ENCODE data around the gene CANT1.

CANT1 gene

DNA sequence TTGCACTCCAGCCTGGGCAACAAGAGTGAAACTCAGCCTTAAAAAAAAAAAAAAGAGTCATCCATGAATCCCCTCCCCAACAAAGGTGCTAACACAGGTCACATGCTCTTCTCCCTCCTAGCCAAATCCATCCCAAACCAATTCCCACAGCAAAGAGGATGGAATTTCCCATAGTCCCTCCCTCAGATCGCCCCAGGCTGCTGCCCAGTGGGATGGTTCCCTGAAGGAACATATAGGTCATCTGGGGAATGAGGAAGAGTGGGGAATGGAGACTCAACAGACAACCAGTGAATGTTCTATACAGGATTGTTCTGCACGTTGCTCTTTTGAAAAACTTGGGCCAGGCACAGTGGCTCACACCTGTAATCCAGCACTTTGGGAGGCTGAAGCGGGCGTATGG is 48.0 kb downstream of the CANT1 start:
- TF ChIP-seq REST (IDR thresholded peaks at IDR 0.05; ENCODE audit: insufficient read depth in 1 of 2, low read depth in 2 of 2, low read length in 2 of 2) = no peak
- TF ChIP-seq SIN3A (IDR thresholded peaks at IDR 0.05; ENCODE audit: borderline replicate concordance, insufficient read depth, low read length) = no peak

- no peak for TF ChIP-seq FOXP2 (optimal IDR thresholded peaks at IDR 0.05; ENCODE audit: borderline replicate concordance, extremely low read depth, extremely low read length, insufficient read depth)
- no peak for TF ChIP-seq REST (IDR thresholded peaks at IDR 0.05; ENCODE audit: insufficient read depth in 1 of 2, low read depth in 2 of 2, low read length in 2 of 2)
- TF ChIP-seq SIN3A (IDR thresholded peaks at IDR 0.05; ENCODE audit: borderline replicate concordance, insufficient read depth, low read length) = no peak
- no peak for TF ChIP-seq POLR2AphosphoS5 (IDR thresholded peaks at IDR 0.05; ENCODE audit: low read depth, low read length)
- no peak for TF ChIP-seq TAF1 (IDR thresholded peaks at IDR 0.05; ENCODE audit: borderline replicate concordance, insufficient read depth, low read length)
Observed at GRCh38 chr17:78960928-78961327, 48.6 kb downstream of the CANT1 start.

- TF ChIP-seq FOXP2 (optimal IDR thresholded peaks at IDR 0.05; ENCODE audit: borderline replicate concordance, extremely low read depth, extremely low read length, insufficient read depth) = no peak
- no peak for TF ChIP-seq SIN3A (IDR thresholded peaks at IDR 0.05; ENCODE audit: borderline replicate concordance, insufficient read depth, low read length)
- no peak for TF ChIP-seq POLR2AphosphoS5 (IDR thresholded peaks at IDR 0.05; ENCODE audit: low read depth, low read length)
- no peak for TF ChIP-seq REST (IDR thresholded peaks at IDR 0.05; ENCODE audit: insufficient read depth in 1 of 2, low read depth in 2 of 2, low read length in 2 of 2)
- TF ChIP-seq TAF1 (IDR thresholded peaks at IDR 0.05; ENCODE audit: borderline replicate concordance, insufficient read depth, low read length) = no peak
Observed at GRCh38 chr17:78959803-78960202, 49.8 kb downstream of the CANT1 start.

DNA sequence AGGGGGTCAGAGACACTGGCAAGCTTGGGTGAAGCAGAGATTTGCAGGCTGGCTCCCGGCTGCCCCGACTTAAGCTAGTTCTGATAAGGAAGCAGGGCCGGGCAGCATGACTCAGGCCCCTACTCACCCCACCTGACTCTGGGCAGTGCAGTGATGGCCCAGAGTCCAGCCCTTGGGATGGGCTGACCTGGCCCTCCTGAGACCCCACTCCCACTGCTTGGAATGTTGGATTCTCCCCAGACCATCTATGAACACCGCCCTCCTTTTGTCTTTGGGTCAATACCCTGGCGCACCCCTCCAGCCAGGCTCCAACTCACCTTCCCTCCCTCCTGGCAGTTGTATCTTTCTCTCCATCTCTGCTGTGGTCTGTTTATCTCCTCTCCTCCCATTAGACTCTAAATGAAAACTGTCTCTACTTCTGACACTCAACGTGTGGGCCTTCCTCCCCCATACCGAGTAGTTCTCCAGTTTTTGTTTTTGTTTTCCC is 50.9 kb downstream of the CANT1 start:
- TF ChIP-seq SIN3A (IDR thresholded peaks at IDR 0.05; ENCODE audit: borderline replicate concordance, insufficient read depth, low read length) = no peak
- no peak for TF ChIP-seq REST (IDR thresholded peaks at IDR 0.05; ENCODE audit: insufficient read depth in 1 of 2, low read depth in 2 of 2, low read length in 2 of 2)
- no peak for TF ChIP-seq POLR2AphosphoS5 (IDR thresholded peaks at IDR 0.05; ENCODE audit: low read depth, low read length)
- TF ChIP-seq FOXP2 (optimal IDR thresholded peaks at IDR 0.05; ENCODE audit: borderline replicate concordance, extremely low read depth, extremely low read length, insufficient read depth) = no peak
- TF ChIP-seq TAF1 (IDR thresholded peaks at IDR 0.05; ENCODE audit: borderline replicate concordance, insufficient read depth, low read length) = no peak

DNA sequence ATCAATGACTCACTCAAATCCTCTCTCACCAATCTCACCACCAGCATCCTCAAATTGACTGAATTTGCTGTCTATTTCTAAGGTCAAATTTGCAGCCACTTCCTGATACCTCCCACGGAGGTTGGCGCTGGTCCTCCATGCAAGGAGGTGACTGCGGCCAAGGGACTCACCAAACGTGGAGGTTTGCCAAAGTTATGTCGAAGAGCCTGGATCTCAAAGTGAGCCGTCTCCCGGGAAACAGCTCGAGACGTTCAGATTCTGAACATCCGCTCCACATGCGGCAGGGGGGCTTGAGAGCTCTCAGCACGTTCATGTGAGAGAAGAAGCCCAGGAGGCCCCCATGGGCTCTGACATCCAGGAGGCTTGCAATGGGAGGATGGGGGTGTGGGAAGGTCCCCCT is 52.4 kb downstream of the CANT1 start:
- TF ChIP-seq TAF1 (IDR thresholded peaks at IDR 0.05; ENCODE audit: borderline replicate concordance, insufficient read depth, low read length) (no peak), POLR2AphosphoS5 (IDR thresholded peaks at IDR 0.05; ENCODE audit: low read depth, low read length) (no peak)
